Sigmoid colon (tissue), 4 donors: ENCODE results near the gene BPIFB2.

ENCODE experiments used
- EP300 ChIP-seq, 4 donors: sonication (generic); formaldehyde crosslinking; IDR thresholded peaks; one replicate each; pipeline ENCODE4 v1.6.1; 2017; ENCODE audit warnings: antibody characterized with exemption in 4 of 4
- POLR2A ChIP-seq, 2 donors: fragments of 450-650 bp; IDR thresholded peaks; one replicate each; pipeline ENCODE4 v1.6.1; 2016; ENCODE audit warnings: antibody characterized with exemption in 2 of 2, mild to moderate bottlenecking in 2 of 2, moderate library complexity in 2 of 2

DNA sequence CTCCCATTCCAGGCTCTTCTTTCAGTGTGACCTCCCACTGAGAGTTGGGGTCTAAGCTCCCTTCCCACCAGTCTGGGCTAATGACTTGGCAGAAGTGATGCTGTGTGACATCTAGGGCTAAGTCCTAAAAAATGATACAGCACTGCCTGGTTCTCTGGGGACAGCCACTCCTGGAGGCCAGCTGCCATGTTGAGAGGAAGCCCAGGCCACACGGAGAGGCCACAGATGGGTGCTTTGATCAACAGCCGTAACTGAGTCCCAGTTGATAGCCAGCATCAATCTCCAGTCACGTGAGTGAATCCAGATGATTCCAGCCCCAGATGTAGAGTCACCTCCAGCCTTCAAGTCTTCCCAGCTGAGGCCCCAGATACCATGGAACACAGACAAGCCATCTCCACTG lies 17.1 kb upstream of the BPIFB2 start:
- no peak for TF ChIP-seq EP300 (IDR thresholded peaks at IDR 0.05)
- no peak for TF ChIP-seq POLR2A (IDR thresholded peaks at IDR 0.05)
